ENCODE results near the gene CTSD. TPM values are rescaled to one million over a fixed set of nuclear protein-coding genes. Genes with fewer than 3 reads are reported as not detected.

The CTSD gene
- total and polyA plus RNA-seq, 2 of the 4 experiments (the other 2 are of a cell fraction), result 39.8 to 166 TPM

DNA sequence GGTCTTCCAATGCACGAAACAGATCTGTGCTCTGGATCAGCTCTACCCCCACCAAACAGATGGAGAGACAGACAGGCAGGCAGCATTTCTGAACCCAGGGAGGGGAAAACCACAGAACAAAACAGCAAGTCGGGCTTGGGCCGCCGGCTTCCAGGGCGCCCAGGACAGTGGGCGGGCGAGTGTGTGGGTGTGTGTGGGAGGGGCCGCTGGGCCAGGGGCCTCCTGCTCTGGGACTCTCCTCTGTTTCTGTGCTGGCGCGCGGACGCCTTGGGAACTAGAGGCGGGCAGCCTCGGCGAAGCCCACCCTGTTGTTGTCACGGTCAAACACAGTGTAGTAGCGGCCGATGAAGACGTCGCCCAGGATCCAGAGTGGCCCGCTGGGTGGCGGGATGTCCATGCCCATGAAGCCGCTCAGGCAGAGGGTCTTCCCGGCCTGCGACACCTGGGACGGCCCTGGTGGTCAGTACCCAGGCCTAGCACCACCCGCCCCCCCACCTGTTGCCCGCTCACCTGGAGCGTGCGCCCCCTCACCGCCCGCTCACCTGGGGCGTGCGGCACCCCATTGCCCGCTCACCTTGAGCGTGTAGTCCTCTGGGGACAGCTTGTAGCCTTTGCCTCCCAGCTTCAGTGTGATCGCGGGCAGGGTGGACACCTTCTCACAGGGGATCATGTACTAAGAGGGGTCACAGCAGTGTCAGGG lies 10.3 kb downstream of the CTSD start:
- ChIA-PET CTCF (no interaction called here), POLR2A (ENCODE audit: unreplicated experiment) (no interaction called here)
- DNase-seq (no peak), ATAC-seq (ENCODE audit: low read depth) (no peak)
- in situ Hi-C loops (cut with MboI; ENCODE audit: low sequenced_read_pairs) (no loop called here), intact Hi-C loops (cut with micrococcal nuclease) (no loop called here), dilution Hi-C loops (cut with HindIII; ENCODE audit: low sequenced_read_pairs, unreplicated experiment) (no loop called here)
- H4K5ac ChIP-seq (ENCODE audit: low read depth, low read length), result no peak overlapping the region
- no peak overlapping the region for H4K91ac ChIP-seq (ENCODE audit: insufficient read depth, low read depth, low read length)
- no peak overlapping the region for H3K56ac ChIP-seq (ENCODE audit: extremely low read depth, insufficient read depth, low read length)
- H3K36me3 ChIP-seq (ENCODE audit: control insufficient read depth, insufficient read depth, low read length), result peaks cover 34% of the 10 kb centered on the region; the same call in 1 of the 2 replicates
- no peak overlapping the region for H2BK120ac ChIP-seq (ENCODE audit: low read depth, low read length)
- H2BK20ac ChIP-seq (ENCODE audit: low read depth, low read length), result no peak overlapping the region
- no peak overlapping the region for H3K23ac ChIP-seq (ENCODE audit: low read depth, low read length)
- no peak overlapping the region for H3K4ac ChIP-seq (ENCODE audit: low read depth, low read length)
- H3K9me1 ChIP-seq (ENCODE audit: insufficient read depth, low read length), result no peaks in the 10 kb centered on the region
- no peak overlapping the region for H3K9ac ChIP-seq (ENCODE audit: low read depth, low read length)
- H3K14ac ChIP-seq (replicated peaks; ENCODE audit: low read depth, low read length), result no peak overlapping the region
- H2BK15ac ChIP-seq (ENCODE audit: low read depth, low read length), result no peak overlapping the region
- no peak overlapping the region for H2AK5ac ChIP-seq (ENCODE audit: low read depth, low read length)
- no peak overlapping the region for H3K4me2 ChIP-seq (ENCODE audit: low read depth, low read length)
- H3K27ac ChIP-seq (ENCODE audit: insufficient read depth, low read length), result no peak overlapping the region
- no peaks in the 10 kb centered on the region for H3K9me3 ChIP-seq (ENCODE audit: control insufficient read depth, insufficient read depth, low read length)
- no peak overlapping the region for H2AK9ac ChIP-seq (replicated peaks; ENCODE audit: low read depth, low read length, poor library complexity)
- peaks cover 20% of the 10 kb centered on the region for H4K20me1 ChIP-seq (ENCODE audit: insufficient read depth, low read length)
- no peak overlapping the region for H2BK5ac ChIP-seq (ENCODE audit: low read depth, low read length, poor library complexity, severe bottlenecking)
- TSS peak; percentile 97 for BruUV-seq (replicated peaks)
- H3K79me1 ChIP-seq (ENCODE audit: low read depth in 1 of 2, low read length in 2 of 2), result no peaks in the 10 kb centered on the region; a peak in 1 of 4 replicates
- peaks cover 8% of the 10 kb centered on the region; the same call in 1 of the 2 replicates for H3K4me1 ChIP-seq (ENCODE audit: control insufficient read depth, insufficient read depth, low read length)
- WGBS, 2 experiments (ENCODE audit: extremely low coverage in 2 of 2, insufficient read length in 1 of 2), result 99% methylated on average over 24 of the region's 38 CpGs; no CpG with 5 or more reads in 1 of the 2 experiments
- TF ChIP-seq MAFK (IDR thresholded peaks at IDR 0.05; ENCODE audit: low read depth, low read length) (no peak), RAD21 (IDR thresholded peaks at IDR 0.05; ENCODE audit: low read length) (no peak), POLR2A (IDR thresholded peaks at IDR 0.05; ENCODE audit: low read depth, low read length) (no peak), BHLHE40 (IDR thresholded peaks at IDR 0.05; ENCODE audit: low read depth, low read length) (no peak)
- peaks cover 5% of the 10 kb centered on the region; the same call in 1 of the 2 replicates for H3K27me3 ChIP-seq (ENCODE audit: control insufficient read depth, insufficient read depth, low read length)
- H4K8ac ChIP-seq (ENCODE audit: low read depth in 2 of 2, low read length in 2 of 2), result no peak overlapping the region
- no peak overlapping the region for H3K4me3 ChIP-seq (ENCODE audit: insufficient read depth, low read depth, low read length)
- no peak overlapping the region for H2AFZ ChIP-seq (replicated peaks; ENCODE audit: low read length, poor library complexity)
- H3K18ac ChIP-seq (ENCODE audit: low read depth, low read length), result no peak overlapping the region

All from IMR-90 (cell line).